Measurements from ENCODE around the gene XRCC5. TPM values are rescaled to one million over a fixed set of nuclear protein-coding genes. Genes with fewer than 3 reads are reported as not detected.

The XRCC5 gene
- total and polyA plus RNA-seq, 2 donors (not counting 1 experiment from before 2014, with no cell fraction given) = 152 to 278 TPM

- H3K79me2 ChIP-seq (ENCODE audit: control insufficient read depth, insufficient read depth, low read length) = peaks cover 51% of the 10 kb centered on the region
- no peaks in the 10 kb centered on the region for H3K9me3 ChIP-seq (ENCODE audit: control insufficient read depth, insufficient read depth, low read depth, low read length)
- H4K20me1 ChIP-seq (ENCODE audit: control insufficient read depth, extremely low read depth, insufficient read depth, low read length) = no peaks in the 10 kb centered on the region
- no peak overlapping the region for H3K4me2 ChIP-seq (ENCODE audit: extremely low read depth, insufficient read depth, low read length)
- H3K36me3 ChIP-seq (ENCODE audit: control insufficient read depth, insufficient read depth, low read length) = peaks cover 8% of the 10 kb centered on the region
- TF ChIP-seq CTCF (conservative IDR thresholded peaks at IDR 0.05 in 1 of 2, IDR thresholded peaks at IDR 0.05 in 1 of 2; ENCODE audit: low read depth in 1 of 2, low read length in 2 of 2) = no peak
- TF ChIP-seq EZH2 (IDR thresholded peaks at IDR 0.05; ENCODE audit: low read length, missing control alignments) = no peak
- H3K4me1 ChIP-seq (ENCODE audit: control insufficient read depth, extremely low read depth, insufficient read depth, low read length) = peaks cover 7% of the 10 kb centered on the region
- no peaks in the 10 kb centered on the region for H3K27me3 ChIP-seq (ENCODE audit: control insufficient read depth, insufficient read depth, low read length)
- peak in 1 of 2 donors; percentile 31 for DNase-seq (ENCODE audit: low read depth in 2 of 2)
- H3K4me3 ChIP-seq (replicated peaks in 1 of 4; ENCODE audit: control extremely low read depth in 1 of 4, insufficient read depth in 1 of 4, low read depth in 3 of 4, low read length in 4 of 4) = no peak overlapping the region
- H2AFZ ChIP-seq (ENCODE audit: low read length) = no peak overlapping the region
- H3K27ac ChIP-seq (ENCODE audit: insufficient read depth, low read length) = no peak overlapping the region
- no peak overlapping the region for H3K9ac ChIP-seq (ENCODE audit: insufficient read depth, low read length)
Observed at GRCh38 chr2:216119146-216119545, 10.0 kb downstream of the XRCC5 start.

- no peaks in the 10 kb centered on the region for H3K9me3 ChIP-seq (ENCODE audit: control insufficient read depth, insufficient read depth, low read depth, low read length)
- no peak for DNase-seq (ENCODE audit: low read depth in 2 of 2)
- no peak for TF ChIP-seq CTCF (conservative IDR thresholded peaks at IDR 0.05 in 1 of 2, IDR thresholded peaks at IDR 0.05 in 1 of 2; ENCODE audit: low read depth in 1 of 2, low read length in 2 of 2)
- TF ChIP-seq EZH2 (IDR thresholded peaks at IDR 0.05; ENCODE audit: low read length, missing control alignments) = no peak
- H3K4me3 ChIP-seq (replicated peaks in 1 of 4; ENCODE audit: control extremely low read depth in 1 of 4, insufficient read depth in 1 of 4, low read depth in 3 of 4, low read length in 4 of 4) = no peak overlapping the region
- H3K36me3 ChIP-seq (ENCODE audit: control insufficient read depth, insufficient read depth, low read length) = peaks cover 5% of the 10 kb centered on the region
- H4K20me1 ChIP-seq (ENCODE audit: control insufficient read depth, extremely low read depth, insufficient read depth, low read length) = no peaks in the 10 kb centered on the region
- peaks cover 51% of the 10 kb centered on the region for H3K79me2 ChIP-seq (ENCODE audit: control insufficient read depth, insufficient read depth, low read length)
- H3K4me1 ChIP-seq (ENCODE audit: control insufficient read depth, extremely low read depth, insufficient read depth, low read length) = peaks cover 7% of the 10 kb centered on the region
- no peak overlapping the region for H3K27ac ChIP-seq (ENCODE audit: insufficient read depth, low read length)
- no peak overlapping the region for H2AFZ ChIP-seq (ENCODE audit: low read length)
- H3K27me3 ChIP-seq (ENCODE audit: control insufficient read depth, insufficient read depth, low read length) = no peaks in the 10 kb centered on the region
- no peak overlapping the region for H3K9ac ChIP-seq (ENCODE audit: insufficient read depth, low read length)
- no peak overlapping the region for H3K4me2 ChIP-seq (ENCODE audit: extremely low read depth, insufficient read depth, low read length)
Observed at GRCh38 chr2:216119986-216120385, 10.8 kb downstream of the XRCC5 start.

GRCh38 chr2:216121255-216121654, 12.1 kb downstream of the XRCC5 start:
- peaks cover 2% of the 10 kb centered on the region for H3K4me1 ChIP-seq (ENCODE audit: control insufficient read depth, extremely low read depth, insufficient read depth, low read length)
- no peak overlapping the region for H3K4me2 ChIP-seq (ENCODE audit: extremely low read depth, insufficient read depth, low read length)
- no peaks in the 10 kb centered on the region for H4K20me1 ChIP-seq (ENCODE audit: control insufficient read depth, extremely low read depth, insufficient read depth, low read length)
- no peaks in the 10 kb centered on the region for H3K9me3 ChIP-seq (ENCODE audit: control insufficient read depth, insufficient read depth, low read depth, low read length)
- DNase-seq (ENCODE audit: low read depth in 2 of 2) = no peak
- H3K4me3 ChIP-seq (replicated peaks in 1 of 4; ENCODE audit: control extremely low read depth in 1 of 4, insufficient read depth in 1 of 4, low read depth in 3 of 4, low read length in 4 of 4) = no peak overlapping the region
- H3K27ac ChIP-seq (ENCODE audit: insufficient read depth, low read length) = no peak overlapping the region
- peaks cover 7% of the 10 kb centered on the region for H3K36me3 ChIP-seq (ENCODE audit: control insufficient read depth, insufficient read depth, low read length)
- H2AFZ ChIP-seq (ENCODE audit: low read length) = no peak overlapping the region
- TF ChIP-seq CTCF (conservative IDR thresholded peaks at IDR 0.05 in 1 of 2, IDR thresholded peaks at IDR 0.05 in 1 of 2; ENCODE audit: low read depth in 1 of 2, low read length in 2 of 2) (no peak), EZH2 (IDR thresholded peaks at IDR 0.05; ENCODE audit: low read length, missing control alignments) (no peak)
- H3K27me3 ChIP-seq (ENCODE audit: control insufficient read depth, insufficient read depth, low read length) = no peaks in the 10 kb centered on the region
- H3K79me2 ChIP-seq (ENCODE audit: control insufficient read depth, insufficient read depth, low read length) = peaks cover 38% of the 10 kb centered on the region
- H3K9ac ChIP-seq (ENCODE audit: insufficient read depth, low read length) = no peak overlapping the region
